HG03175 (cell line): ENCODE measurements around the gene FCER1A.

ENCODE experiments used
- ATAC-seq: cut with Tn5 transposase; IDR thresholded peaks from one replicate; pipeline ENCODE4 v1.9.1; 2021; ENCODE audit warnings: mild to moderate bottlenecking, moderate library complexity; ENCODE audit not compliant: unreplicated experiment

FCER1A gene

GRCh38 chr1:159302095-159302494 lies at the start of gene FCER1A:
FCER1A (plus strand) TSS chr1:159302336; CDS start chr1:159302365, 29 bp downstream.
- no peak for ATAC-seq

GRCh38 chr1:159261311-159261710 lies 40.8 kb upstream of the FCER1A start:
- ATAC-seq: no peak

- ATAC-seq: no peak
Measured at GRCh38 chr1:159261721-159262494, 40.2 kb upstream of the FCER1A start.

GRCh38 chr1:159266832-159267231 lies 35.3 kb upstream of the FCER1A start:
- ATAC-seq: no peak

- ATAC-seq: no peak
Measured at GRCh38 chr1:159274631-159275030, 27.5 kb upstream of the FCER1A start.

- ATAC-seq: no peak
Measured at GRCh38 chr1:159275891-159276290, 26.2 kb upstream of the FCER1A start.

- no peak for ATAC-seq
Measured at GRCh38 chr1:159279773-159280172, 22.4 kb upstream of the FCER1A start.

- ATAC-seq: no peak
Measured at GRCh38 chr1:159282118-159282517, 20.0 kb upstream of the FCER1A start.

- no peak for ATAC-seq
Measured at GRCh38 chr1:159289060-159289459, 13.1 kb upstream of the FCER1A start.

- no peak for ATAC-seq
Measured at GRCh38 chr1:159291424-159291823, 10.7 kb upstream of the FCER1A start.

- ATAC-seq: no peak
Measured at GRCh38 chr1:159296706-159297375, 5.3 kb upstream of the FCER1A start.

- no peak for ATAC-seq
Measured at GRCh38 chr1:159300146-159300545, 2.0 kb upstream of the FCER1A start.

GRCh38 chr1:159307346-159308020 lies 5.3 kb downstream of the FCER1A start:
- ATAC-seq: no peak

- ATAC-seq: no peak
Measured at GRCh38 chr1:159311679-159312078, 9.5 kb downstream of the FCER1A start.

- ATAC-seq: no peak
Measured at GRCh38 chr1:159315381-159315780, 13.2 kb downstream of the FCER1A start.

- ATAC-seq: no peak
Measured at GRCh38 chr1:159318784-159319551, 16.8 kb downstream of the FCER1A start.

GRCh38 chr1:159334797-159335196 lies 32.7 kb downstream of the FCER1A start:
- ATAC-seq: no peak

GRCh38 chr1:159338018-159338417 lies 35.9 kb downstream of the FCER1A start:
- no peak for ATAC-seq

GRCh38 chr1:159339536-159339935 lies 37.4 kb downstream of the FCER1A start:
- no peak for ATAC-seq

- no peak for ATAC-seq
Measured at GRCh38 chr1:159341736-159342135, 39.6 kb downstream of the FCER1A start.
